Measurements from ENCODE around the gene SPATA16.

DNA sequence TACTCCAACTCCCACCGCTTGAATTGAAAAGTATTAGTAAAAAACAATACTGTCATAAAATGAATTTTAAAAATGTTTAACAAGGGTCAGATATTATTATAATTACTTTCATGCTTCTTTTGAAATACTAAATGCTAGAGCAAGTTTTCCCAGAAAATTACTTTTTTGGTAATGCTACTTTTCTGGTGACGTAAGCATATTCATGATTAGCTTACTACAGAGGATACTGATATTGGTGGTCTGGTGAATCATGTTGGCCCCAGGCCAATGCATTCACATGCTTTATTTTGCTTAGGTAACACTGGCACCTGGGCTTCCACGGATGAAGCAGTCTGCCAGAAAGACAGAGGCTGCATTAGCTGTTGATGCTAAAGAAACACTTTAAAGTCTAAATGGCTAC lies 12.4 kb downstream of the SPATA16 start:
- TF ChIP-seq SUZ12 (IDR thresholded peaks at IDR 0.05; ENCODE audit: extremely low read depth, insufficient read depth, insufficient read length) = no peak
- TF ChIP-seq ZNF274 (IDR thresholded peaks at IDR 0.05; ENCODE audit: low read depth, low read length) = no peak

All from NT2/D1 (cell line).